Left cardiac atrium (tissue), 4 donors: ENCODE data around the gene WDR1. TPM values are rescaled to one million over a fixed set of nuclear protein-coding genes. Genes with fewer than 3 reads are reported as not detected.

Experiments used
- ATAC-seq, 2 donors: fragments of 200-7000 bp; cut with Tn5 transposase; one replicate each; pipeline ENCODE4 v1.9.1; 2020; ENCODE audit warnings: mild to moderate bottlenecking in 2 of 2, moderate library complexity in 2 of 2
- DNase-seq: peaks from one replicate; pipeline ENCODE4 v3.0.0-alpha.2; 2020
- intact Hi-C, 2 donors: fragments of 100-400 bp; cut with DNase I; formaldehyde crosslinking; loops; one replicate each; pipeline versions ENCODE4 v1.14.1 to v1.15.1; 2022 to 2023
- total RNA-seq, 2 donors: library from RNA; stranded (reverse); fragmentation: NEBNext Ultra II Directional; extraction: Animal tissue kit (Norgen Biotek cat#: 25700); gene quantifications; one replicate each; pipeline ENCODE4 v1.2.1, GENCODE V29; 2021
- donor health status: DM: no; HTN: yes; CAD: no.
- donor health status: DM: no; HTN: yes; CAD: no; lungs with severe emphysema.
- donor health status: DM: yes; HTN: yes; CAD: no.
- donor health status: Dilated cardiomyopathy.

WDR1 gene
- total RNA-seq, 2 donors from 2014 or later, result 206 to 267 TPM

GRCh38 chr4:10117359-10118047, 904 bp upstream of the WDR1 start:
- DNase-seq (peak; percentile 62), ATAC-seq (peak in 1 of 2 donors; percentile 2)
- intact Hi-C loops, result no loop called here

- DNase-seq (peak; percentile 63), ATAC-seq (peak; percentile 48 to 53)
- intact Hi-C loops, result no loop called here
Measured at GRCh38 chr4:10115797-10116568, 616 bp downstream of the WDR1 start.

- DNase-seq, result no peak
- no peak for ATAC-seq
- intact Hi-C loops, result no loop called here
Measured at GRCh38 chr4:10115271-10115796, 1.3 kb downstream of the WDR1 start.

GRCh38 chr4:10114607-10115006, 2.0 kb downstream of the WDR1 start:
- intact Hi-C loops, result no loop called here
- ATAC-seq (no peak), DNase-seq (no peak)

GRCh38 chr4:10114147-10114546, 2.5 kb downstream of the WDR1 start:
- intact Hi-C loops, result no loop called here
- DNase-seq, result no peak
- no peak for ATAC-seq

- intact Hi-C loops, result no loop called here
- DNase-seq, result no peak
Measured at GRCh38 chr4:10113362-10114047, 3.1 kb downstream of the WDR1 start.

GRCh38 chr4:10112658-10113284, 3.8 kb downstream of the WDR1 start:
- ATAC-seq (no peak), DNase-seq (no peak)
- intact Hi-C loops, result no loop called here

More at GRCh38 chr4:10113362-10114047, 3.1 kb downstream of the WDR1 start:
- ATAC-seq, result no peak

- no peak for ATAC-seq
- no peak for DNase-seq
- intact Hi-C loops, result no loop called here
Measured at GRCh38 chr4:10111067-10111801, 5.4 kb downstream of the WDR1 start.

GRCh38 chr4:10109995-10110670, 6.5 kb downstream of the WDR1 start:
- DNase-seq, result no peak
- intact Hi-C loops, result no loop called here
- no peak for ATAC-seq

GRCh38 chr4:10108818-10109783, 7.5 kb downstream of the WDR1 start:
- DNase-seq, result no peak
- intact Hi-C loops, result no loop called here
- ATAC-seq, result no peak

GRCh38 chr4:10108391-10108790, 8.2 kb downstream of the WDR1 start:
- DNase-seq, result no peak
- intact Hi-C loops, result no loop called here
- ATAC-seq, result no peak

GRCh38 chr4:10107111-10108091, 9.2 kb downstream of the WDR1 start:
- no peak for DNase-seq
- peak; percentile 35 to 54 for ATAC-seq
- intact Hi-C loops, result no loop called here

- ATAC-seq, result peak; percentile 79 to 92
- DNase-seq, result peak; percentile 88
- intact Hi-C loops, result no loop called here
Measured at GRCh38 chr4:10106421-10107039, 10.1 kb downstream of the WDR1 start.

- ATAC-seq (no peak), DNase-seq (no peak)
- intact Hi-C loops, result no loop called here
Measured at GRCh38 chr4:10105920-10106319, 10.7 kb downstream of the WDR1 start.

- ATAC-seq, result no peak
- intact Hi-C loops, result no loop called here
Measured at GRCh38 chr4:10105421-10105820, 11.2 kb downstream of the WDR1 start.

GRCh38 chr4:10104991-10105276, 11.7 kb downstream of the WDR1 start:
- DNase-seq (no peak), ATAC-seq (no peak)
- intact Hi-C loops, result no loop called here

More at GRCh38 chr4:10105421-10105820, 11.2 kb downstream of the WDR1 start:
- no peak for DNase-seq
